Glutamatergic neuron (in vitro differentiated cells): ENCODE results near the gene EDC3. TPM values are rescaled to one million over a fixed set of nuclear protein-coding genes. Genes with fewer than 3 reads are reported as not detected.

Source experiments
- DNase-seq: peaks from one replicate; pipeline ENCODE4 v3.0.0; 2022
- H3K27ac Mint-ChIP-seq: one replicate; pipeline ENCODE4 v1.8.0; 2020; ENCODE audit warnings: mild to moderate bottlenecking, mixed read lengths, inconsistent platforms; ENCODE audit not compliant: unreplicated experiment
- H3K27me3 Mint-ChIP-seq: one replicate; pipeline ENCODE4 v1.8.0; 2020; ENCODE audit warnings: mild to moderate bottlenecking, moderate library complexity, mixed read lengths, inconsistent platforms; ENCODE audit not compliant: unreplicated experiment
- H3K36me3 Mint-ChIP-seq: one replicate; pipeline ENCODE4 v1.8.0; 2020; ENCODE audit warnings: mild to moderate bottlenecking, mixed read lengths, inconsistent platforms; ENCODE audit not compliant: unreplicated experiment
- H3K4me1 Mint-ChIP-seq: one replicate; pipeline ENCODE4 v1.8.0; 2020; ENCODE audit warnings: mild to moderate bottlenecking, low read depth, mixed read lengths, inconsistent platforms; ENCODE audit not compliant: unreplicated experiment
- H3K4me3 Mint-ChIP-seq: one replicate; pipeline ENCODE4 v1.8.0; 2020; ENCODE audit warnings: mild to moderate bottlenecking, mixed read lengths, inconsistent platforms; ENCODE audit not compliant: unreplicated experiment
- H3K9me3 Mint-ChIP-seq: one replicate; pipeline ENCODE4 v1.8.0; 2020; ENCODE audit warnings: mild to moderate bottlenecking, moderate library complexity, mixed read lengths, inconsistent platforms; ENCODE audit not compliant: unreplicated experiment
- total RNA-seq: library from RNA; stranded (reverse); fragmentation: NEBNext Ultra II Directional; extraction: Animal tissue kit (Norgen Biotek cat#: 25700); gene quantifications from one replicate; pipeline ENCODE4 v1.2.1, GENCODE V29; 2021; ENCODE audit not compliant: unreplicated experiment
- TF ChIP-seq, protein P1 (sequence below): fragments of 200-600 bp; sonication (generic); IDR thresholded peaks from one replicate; pipeline ENCODE4 v1.5.0; 2021; ENCODE audit not compliant: partially characterized antibody, unreplicated experiment

The EDC3 gene
- total RNA-seq, 1 donor from 2014 or later, result 66.0 TPM

GRCh38 chr15:74627766-74628165 lies 68.1 kb downstream of the EDC3 start:
- Mint-ChIP-seq H3K9me3 (no peaks in the 10 kb centered on the region), H3K27ac (no peak overlapping the region), H3K4me3 (no peak overlapping the region), H3K36me3 (no peaks in the 10 kb centered on the region), H3K4me1 (peaks cover 10% of the 10 kb centered on the region), H3K27me3 (peaks cover 13% of the 10 kb centered on the region)
- no peak for DNase-seq
- TF ChIP-seq, protein P1, sequence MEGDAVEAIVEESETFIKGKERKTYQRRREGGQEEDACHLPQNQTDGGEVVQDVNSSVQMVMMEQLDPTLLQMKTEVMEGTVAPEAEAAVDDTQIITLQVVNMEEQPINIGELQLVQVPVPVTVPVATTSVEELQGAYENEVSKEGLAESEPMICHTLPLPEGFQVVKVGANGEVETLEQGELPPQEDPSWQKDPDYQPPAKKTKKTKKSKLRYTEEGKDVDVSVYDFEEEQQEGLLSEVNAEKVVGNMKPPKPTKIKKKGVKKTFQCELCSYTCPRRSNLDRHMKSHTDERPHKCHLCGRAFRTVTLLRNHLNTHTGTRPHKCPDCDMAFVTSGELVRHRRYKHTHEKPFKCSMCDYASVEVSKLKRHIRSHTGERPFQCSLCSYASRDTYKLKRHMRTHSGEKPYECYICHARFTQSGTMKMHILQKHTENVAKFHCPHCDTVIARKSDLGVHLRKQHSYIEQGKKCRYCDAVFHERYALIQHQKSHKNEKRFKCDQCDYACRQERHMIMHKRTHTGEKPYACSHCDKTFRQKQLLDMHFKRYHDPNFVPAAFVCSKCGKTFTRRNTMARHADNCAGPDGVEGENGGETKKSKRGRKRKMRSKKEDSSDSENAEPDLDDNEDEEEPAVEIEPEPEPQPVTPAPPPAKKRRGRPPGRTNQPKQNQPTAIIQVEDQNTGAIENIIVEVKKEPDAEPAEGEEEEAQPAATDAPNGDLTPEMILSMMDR, result no peak

- TF ChIP-seq, protein P1, result no peak
- no peak for DNase-seq
- no peak overlapping the region for H3K4me3 Mint-ChIP-seq
- H3K9me3 Mint-ChIP-seq, result no peaks in the 10 kb centered on the region
- H3K27ac Mint-ChIP-seq, result no peak overlapping the region
- peaks cover 13% of the 10 kb centered on the region for H3K27me3 Mint-ChIP-seq
- H3K36me3 Mint-ChIP-seq, result no peaks in the 10 kb centered on the region
- H3K4me1 Mint-ChIP-seq, result peaks cover 10% of the 10 kb centered on the region
These were observed 68.8 kb downstream of the EDC3 start for GRCh38 chr15:74626752-74627692.

GRCh38 chr15:74626336-74626735 lies 69.5 kb downstream of the EDC3 start:
- H3K9me3 Mint-ChIP-seq, result peaks cover 6% of the 10 kb centered on the region
- TF ChIP-seq, protein P1, result no peak
- peaks cover 3% of the 10 kb centered on the region for H3K36me3 Mint-ChIP-seq
- H3K27ac Mint-ChIP-seq, result no peak overlapping the region
- H3K4me1 Mint-ChIP-seq, result peaks cover 10% of the 10 kb centered on the region
- H3K27me3 Mint-ChIP-seq, result peaks cover 17% of the 10 kb centered on the region
- H3K4me3 Mint-ChIP-seq, result no peak overlapping the region
- DNase-seq, result no peak

- Mint-ChIP-seq H3K4me3 (no peak overlapping the region), H3K36me3 (peaks cover 3% of the 10 kb centered on the region), H3K9me3 (peaks cover 9% of the 10 kb centered on the region), H3K4me1 (peaks cover 15% of the 10 kb centered on the region), H3K27ac (no peak overlapping the region), H3K27me3 (peaks cover 20% of the 10 kb centered on the region)
- DNase-seq, result no peak
- TF ChIP-seq, protein P1, result no peak
These were observed 70.1 kb downstream of the EDC3 start for GRCh38 chr15:74625693-74626092.

GRCh38 chr15:74624020-74624602 lies 71.7 kb downstream of the EDC3 start:
- Mint-ChIP-seq H3K4me1 (peaks cover 14% of the 10 kb centered on the region), H3K4me3 (no peak overlapping the region), H3K9me3 (peaks cover 11% of the 10 kb centered on the region), H3K27ac (no peak overlapping the region), H3K27me3 (peaks cover 15% of the 10 kb centered on the region), H3K36me3 (peaks cover 3% of the 10 kb centered on the region)
- TF ChIP-seq, protein P1, result no peak
- DNase-seq, result no peak
